ENCODE results near the gene DTNBP1. TPM values are rescaled to one million over a fixed set of nuclear protein-coding genes. Genes with fewer than 3 reads are reported as not detected.

DTNBP1 gene
- total RNA-seq, 1 experiment from 2014 or later: 28.2 TPM

GRCh38 chr6:15608396-15608795, 54.4 kb downstream of the DTNBP1 start:
- POLR2A ChIA-PET (ENCODE audit: low non-redundant PET): interaction anchor here (0.6 kb wide), 1 partner anchor 784 kb away, joined by 3 read pairs; no protein-coding TSS in a partner anchor
- DNase-seq (ENCODE audit: low spot score): peak; percentile 60
- TF ChIP-seq EZH2 (IDR thresholded peaks at IDR 0.05; ENCODE audit: borderline replicate concordance, low read depth, low read length, poor library complexity, severe bottlenecking) (no peak), CTCF (conservative IDR thresholded peaks at IDR 0.05; ENCODE audit: low read depth, low read length) (no peak)

DNA sequence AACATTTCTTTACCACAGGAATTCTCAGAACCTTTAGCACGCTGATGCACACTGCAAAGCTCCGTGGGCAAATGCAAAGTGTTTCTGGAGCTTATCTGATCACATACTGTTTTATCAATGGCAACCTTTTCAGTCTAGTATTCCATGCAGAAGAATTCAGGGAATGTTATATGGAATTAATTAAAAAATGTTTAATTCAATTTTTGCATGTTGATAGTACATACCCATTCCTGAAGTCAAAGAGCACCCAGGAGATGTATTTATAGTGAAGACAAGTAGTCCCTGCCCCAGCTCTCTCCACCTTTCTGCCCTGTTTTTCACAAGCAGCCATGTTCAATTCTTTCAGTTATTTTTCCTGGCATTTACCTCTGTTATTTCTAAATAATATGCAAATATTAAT, 55.2 kb downstream of the DTNBP1 start:
- CTCF ChIA-PET: no interaction called here
- BruUV-seq (replicated peaks): no TSS peak
- no peaks in the 10 kb centered on the region for H3K27me3 ChIP-seq (replicated peaks; ENCODE audit: insufficient read depth, low read depth, low read length, poor library complexity)

More at GRCh38 chr6:15608396-15608795, 54.4 kb downstream of the DTNBP1 start:
- H3K27ac ChIP-seq (ENCODE audit: low read depth, low read length, poor library complexity, severe bottlenecking): no peak overlapping the region
- no TSS peak for BruUV-seq (replicated peaks)
- no peaks in the 10 kb centered on the region for H3K27me3 ChIP-seq (replicated peaks; ENCODE audit: insufficient read depth, low read depth, low read length, poor library complexity)
- intact Hi-C loops (cut with micrococcal nuclease; ENCODE audit: unreplicated experiment): no loop called here
- H3K4me1 ChIP-seq (ENCODE audit: insufficient read depth, low read length, poor library complexity, severe bottlenecking): peaks cover 11% of the 10 kb centered on the region
- CTCF ChIA-PET: no interaction called here
- H3K36me3 ChIP-seq (ENCODE audit: insufficient read depth, low read length, poor library complexity, severe bottlenecking): peaks cover 15% of the 10 kb centered on the region
- H3K4me3 ChIP-seq (ENCODE audit: low read depth, low read length, poor library complexity, severe bottlenecking): no peak overlapping the region
- H3K9me3 ChIP-seq (ENCODE audit: low read depth, low read length, poor library complexity, severe bottlenecking): no peaks in the 10 kb centered on the region

DNA sequence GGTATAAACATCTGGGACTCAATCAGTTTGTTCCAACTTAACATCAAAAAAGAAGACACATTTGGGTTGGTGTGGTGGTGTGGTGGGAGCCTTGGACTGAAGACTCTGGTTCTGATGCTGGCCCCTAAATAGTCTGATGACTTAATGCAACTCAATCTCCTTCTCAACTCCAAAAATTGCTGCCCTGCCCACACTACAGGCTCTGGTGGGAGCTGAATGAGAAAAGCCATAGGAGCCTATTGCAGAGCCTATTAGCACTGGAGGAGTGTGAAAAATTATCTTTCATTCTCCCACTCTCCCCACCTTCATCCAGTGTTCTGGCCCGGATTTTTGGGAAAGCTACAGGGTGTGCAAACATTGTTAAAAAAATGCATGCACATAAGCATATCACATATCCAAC, 56.5 kb downstream of the DTNBP1 start:
- peaks cover 16% of the 10 kb centered on the region for H3K4me1 ChIP-seq (ENCODE audit: insufficient read depth, low read length, poor library complexity, severe bottlenecking)
- peaks cover 11% of the 10 kb centered on the region for H3K36me3 ChIP-seq (ENCODE audit: insufficient read depth, low read length, poor library complexity, severe bottlenecking)
- POLR2A ChIA-PET (ENCODE audit: low non-redundant PET): no interaction called here
- no peak overlapping the region for H3K4me3 ChIP-seq (ENCODE audit: low read depth, low read length, poor library complexity, severe bottlenecking)
- no TSS peak for BruUV-seq (replicated peaks)
- H3K27ac ChIP-seq (ENCODE audit: low read depth, low read length, poor library complexity, severe bottlenecking): no peak overlapping the region
- no peaks in the 10 kb centered on the region for H3K27me3 ChIP-seq (replicated peaks; ENCODE audit: insufficient read depth, low read depth, low read length, poor library complexity)
- no peaks in the 10 kb centered on the region for H3K9me3 ChIP-seq (ENCODE audit: low read depth, low read length, poor library complexity, severe bottlenecking)
- no peak for TF ChIP-seq EZH2 (IDR thresholded peaks at IDR 0.05; ENCODE audit: borderline replicate concordance, low read depth, low read length, poor library complexity, severe bottlenecking)
- no peak for TF ChIP-seq CTCF (conservative IDR thresholded peaks at IDR 0.05; ENCODE audit: low read depth, low read length)
- DNase-seq (ENCODE audit: low spot score): no peak
- CTCF ChIA-PET: no interaction called here
- intact Hi-C loops (cut with micrococcal nuclease; ENCODE audit: unreplicated experiment): no loop called here

More for the DNA sequence above, 55.2 kb downstream of the DTNBP1 start:
- Histone ChIP-seq H3K36me3 (ENCODE audit: insufficient read depth, low read length, poor library complexity, severe bottlenecking) (peaks cover 15% of the 10 kb centered on the region), H3K27ac (ENCODE audit: low read depth, low read length, poor library complexity, severe bottlenecking) (no peak overlapping the region), H3K9me3 (ENCODE audit: low read depth, low read length, poor library complexity, severe bottlenecking) (no peaks in the 10 kb centered on the region), H3K4me3 (ENCODE audit: low read depth, low read length, poor library complexity, severe bottlenecking) (no peak overlapping the region), H3K4me1 (ENCODE audit: insufficient read depth, low read length, poor library complexity, severe bottlenecking) (peaks cover 11% of the 10 kb centered on the region)
- TF ChIP-seq EZH2 (IDR thresholded peaks at IDR 0.05; ENCODE audit: borderline replicate concordance, low read depth, low read length, poor library complexity, severe bottlenecking) (no peak), CTCF (conservative IDR thresholded peaks at IDR 0.05; ENCODE audit: low read depth, low read length) (no peak)
- no peak for DNase-seq (ENCODE audit: low spot score)
- intact Hi-C loops (cut with micrococcal nuclease; ENCODE audit: unreplicated experiment): no loop called here
- POLR2A ChIA-PET (ENCODE audit: low non-redundant PET): no interaction called here

All from A673 (cell line).